Heart left ventricle (tissue), 13 donors: ENCODE data around the gene ACSS3.

Source experiments
- POLR2A ChIP-seq, 2 donors: fragments of 450-650 bp; IDR thresholded peaks; one replicate each; pipeline ENCODE4 v1.6.1; 2017; ENCODE audit warnings: antibody characterized with exemption in 2 of 2, mild to moderate bottlenecking in 2 of 2, moderate library complexity in 2 of 2
- TF ChIP-seq, protein P1 (sequence below), 12 donors: fragments of 200-600 bp; sonication (generic) in 4 of 12; IDR thresholded peaks; one replicate each; pipeline versions ENCODE4 v1.5.0 to v1.8.0; 2018 to 2022; ENCODE audit warnings: antibody characterized with exemption in 12 of 12, mild to moderate bottlenecking in 5 of 12
- donor health status: ischemic (EF 13 %, LVEDD 7.1; RV severe dilation, severe dysfunction).
- donor health status: DM: no; HTN: yes; CAD: no.
- donor health status: DM: no; HTN: no; CAD: no.
- donor health status: ischemic (EF 25% LVEDD 6.9; RV normal size, moderate dysfunction).
- donor health status: ischemic (EF 25% LVEDD 5.7; RV mildly dilated, moderate dysfunction).
- donor health status: ischemic (EF 35%, LVEDD 5.7; RV mildly dilated, moderate dysfunction).
- donor health status: nonischemic (EF 11% LVEDD 7.7; RV severe dilation, severe dysfunction).
- donor health status: DM: yes; HTN: yes; CAD: no.
- donor health status: PGD.
- donor health status: ischemic (EF 29% LVEDD 5.4; RV normal size, mild dysfunction).
- donor health status: nonischemic (EF 23%, LVEDD 6.1; RV moderate dilation, normal function).

- no peak for TF ChIP-seq POLR2A (IDR thresholded peaks at IDR 0.05)
- TF ChIP-seq, protein P1, sequence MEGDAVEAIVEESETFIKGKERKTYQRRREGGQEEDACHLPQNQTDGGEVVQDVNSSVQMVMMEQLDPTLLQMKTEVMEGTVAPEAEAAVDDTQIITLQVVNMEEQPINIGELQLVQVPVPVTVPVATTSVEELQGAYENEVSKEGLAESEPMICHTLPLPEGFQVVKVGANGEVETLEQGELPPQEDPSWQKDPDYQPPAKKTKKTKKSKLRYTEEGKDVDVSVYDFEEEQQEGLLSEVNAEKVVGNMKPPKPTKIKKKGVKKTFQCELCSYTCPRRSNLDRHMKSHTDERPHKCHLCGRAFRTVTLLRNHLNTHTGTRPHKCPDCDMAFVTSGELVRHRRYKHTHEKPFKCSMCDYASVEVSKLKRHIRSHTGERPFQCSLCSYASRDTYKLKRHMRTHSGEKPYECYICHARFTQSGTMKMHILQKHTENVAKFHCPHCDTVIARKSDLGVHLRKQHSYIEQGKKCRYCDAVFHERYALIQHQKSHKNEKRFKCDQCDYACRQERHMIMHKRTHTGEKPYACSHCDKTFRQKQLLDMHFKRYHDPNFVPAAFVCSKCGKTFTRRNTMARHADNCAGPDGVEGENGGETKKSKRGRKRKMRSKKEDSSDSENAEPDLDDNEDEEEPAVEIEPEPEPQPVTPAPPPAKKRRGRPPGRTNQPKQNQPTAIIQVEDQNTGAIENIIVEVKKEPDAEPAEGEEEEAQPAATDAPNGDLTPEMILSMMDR (IDR thresholded peaks at IDR 0.05), result no peak
Measured at GRCh38 chr12:81274637-81275529, 197.0 kb downstream of the ACSS3 start.
